NCI-H524 treated with DMSO at 0.1 percent for 48 hours (cell line): ENCODE results near the gene GALNT9.

Source experiments
- DNase-seq: peaks from one replicate; lab custom pipeline; 2025; lab: John Stamatoyannopoulos, UW

The GALNT9 gene

DNA sequence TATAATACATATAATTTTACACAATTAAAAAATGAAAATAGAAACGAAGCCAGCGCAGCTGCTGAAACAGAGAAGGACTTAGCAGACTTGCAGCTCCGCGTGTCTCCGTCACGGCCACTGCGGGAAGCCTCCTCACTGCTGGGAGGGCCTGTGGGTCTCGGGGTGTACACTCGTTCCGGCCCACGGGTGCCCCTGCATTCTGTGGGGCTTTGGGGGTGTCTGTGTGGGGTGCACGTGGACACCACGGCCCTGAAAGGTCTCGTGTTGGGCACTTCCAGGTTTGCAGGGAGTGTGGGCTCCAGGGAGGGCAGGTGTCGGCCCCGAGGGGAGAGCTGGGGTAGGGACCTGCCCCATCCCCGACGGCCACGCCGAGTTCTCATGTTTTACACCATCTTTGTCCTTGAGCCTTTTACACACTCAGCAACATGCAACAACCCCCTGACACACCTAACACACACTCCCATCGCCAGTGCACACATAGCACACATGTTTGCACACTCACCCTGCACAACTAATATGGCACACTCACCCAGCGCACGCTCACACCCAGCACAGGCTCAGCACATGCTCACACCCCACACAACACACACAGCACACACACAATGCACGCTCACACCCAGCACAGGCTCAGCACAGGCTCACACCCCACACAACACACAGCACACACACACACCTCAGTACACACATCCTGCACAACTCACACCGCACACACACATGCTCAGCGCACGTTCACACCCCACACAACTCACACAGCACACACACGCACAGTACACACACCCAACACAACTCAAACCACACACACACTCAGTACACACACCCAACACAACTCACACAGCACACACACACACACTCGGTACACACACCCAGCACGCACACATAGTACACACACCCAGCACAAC is 148.5 kb downstream of the GALNT9 start:
- DNase-seq: no peak

- no peak for DNase-seq
Observed at GRCh38 chr12:132179431-132180362, 149.7 kb downstream of the GALNT9 start.

- DNase-seq: no peak
Observed at GRCh38 chr12:132178801-132179401, 150.5 kb downstream of the GALNT9 start.

GRCh38 chr12:132178316-132178715 is 151.1 kb downstream of the GALNT9 start:
- no peak for DNase-seq

DNA sequence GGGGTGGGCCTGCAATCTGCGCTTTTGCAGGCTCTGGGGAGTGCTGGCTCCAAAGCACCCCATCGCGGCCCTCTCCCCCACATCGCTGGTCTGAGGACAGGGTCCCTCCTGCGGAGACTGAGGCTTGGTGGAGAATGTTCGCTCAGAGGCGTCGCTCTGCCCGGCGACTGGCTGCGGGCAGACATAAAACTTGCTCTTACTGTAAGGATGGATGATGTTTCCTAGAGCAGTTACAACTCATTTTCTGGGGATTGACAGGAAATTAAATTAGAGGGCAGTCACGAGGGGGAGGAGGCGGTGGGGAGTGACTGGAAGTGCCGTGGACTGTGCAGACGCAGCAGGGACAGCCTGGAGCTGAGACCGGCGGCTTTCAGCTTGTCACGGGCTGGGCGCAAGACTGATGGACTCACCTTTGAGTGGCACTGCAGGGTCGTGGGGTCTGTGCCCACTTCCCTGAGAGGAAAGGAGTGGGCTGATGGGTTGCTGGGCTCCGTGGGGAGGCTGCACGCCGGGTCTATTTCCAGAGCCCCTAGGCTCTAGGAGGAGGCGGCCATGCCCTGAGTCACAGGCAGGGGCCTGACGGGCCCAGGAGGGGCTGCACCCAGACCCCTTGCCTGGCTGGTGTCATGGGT is 152.4 kb downstream of the GALNT9 start:
- no peak for DNase-seq

DNA sequence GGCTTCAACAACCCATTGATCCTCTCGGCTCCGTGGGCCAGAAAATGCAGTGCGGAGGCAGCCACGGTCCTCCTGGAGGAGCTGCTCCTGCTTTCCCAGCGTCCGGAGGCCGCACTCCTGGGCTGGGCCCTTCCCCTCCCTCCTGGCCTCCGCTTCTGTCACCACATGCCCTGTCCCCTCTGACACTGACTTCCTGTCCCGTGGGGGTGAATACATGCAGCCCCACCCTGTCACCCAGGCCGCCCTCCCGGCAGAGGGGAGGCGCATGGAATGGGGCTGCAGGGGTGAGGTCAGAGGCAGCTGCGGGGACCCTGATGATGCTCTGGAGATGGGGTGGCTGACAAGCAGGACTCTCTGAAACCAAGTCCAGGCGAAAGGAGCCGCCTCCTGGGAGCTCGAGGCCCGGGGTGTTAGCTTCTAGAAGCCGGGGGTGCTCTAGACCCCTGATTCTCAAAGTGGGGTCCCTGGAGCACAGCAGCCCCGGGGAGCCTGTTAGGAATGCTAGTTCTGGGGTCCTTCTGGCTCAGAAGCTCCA is 152.9 kb downstream of the GALNT9 start:
- DNase-seq: no peak

DNA sequence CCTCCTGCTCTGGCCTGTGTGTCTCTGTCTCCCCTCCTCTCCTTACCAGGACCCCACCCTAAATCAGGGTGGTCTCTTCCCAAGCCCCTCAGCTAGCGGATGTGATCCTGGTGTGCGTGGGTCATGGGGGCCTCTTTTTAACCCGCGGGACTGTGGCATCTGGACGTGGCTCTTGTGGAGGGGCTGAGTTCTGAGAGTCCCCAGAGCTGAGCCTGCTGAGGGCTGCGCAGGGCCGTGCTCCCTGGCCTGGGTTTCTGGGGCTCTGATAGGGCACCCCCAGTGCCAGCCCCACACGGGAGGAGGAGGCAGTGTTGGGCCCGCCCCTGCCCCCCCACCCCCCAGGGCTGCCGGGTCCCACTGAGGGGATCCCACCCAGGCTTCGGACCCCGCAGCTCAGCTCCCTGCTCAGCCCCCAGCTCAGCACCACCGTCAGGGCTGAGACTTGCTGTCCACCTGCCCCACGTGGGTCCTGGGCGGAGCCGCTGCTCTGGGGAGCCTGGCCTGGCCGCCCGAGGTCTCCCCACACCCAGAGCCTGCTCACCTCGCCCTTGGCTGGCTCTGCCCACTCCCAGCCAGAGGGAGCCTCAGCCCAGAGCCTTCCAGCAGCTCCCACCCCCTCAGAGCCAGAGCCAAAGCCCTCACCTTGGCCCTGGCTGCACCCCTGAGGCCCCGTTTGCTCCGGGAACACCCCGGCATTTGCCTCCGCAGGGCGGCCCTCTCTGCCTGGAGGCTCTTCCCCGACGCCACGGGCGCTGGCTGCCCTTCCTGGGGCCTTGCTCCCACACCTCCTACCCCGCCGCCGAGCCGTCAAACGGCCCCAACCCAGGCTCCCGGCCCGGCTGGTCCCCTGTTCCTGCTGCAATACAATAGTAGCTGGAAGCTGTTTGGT is 153.6 kb downstream of the GALNT9 start:
- no peak for DNase-seq

DNA sequence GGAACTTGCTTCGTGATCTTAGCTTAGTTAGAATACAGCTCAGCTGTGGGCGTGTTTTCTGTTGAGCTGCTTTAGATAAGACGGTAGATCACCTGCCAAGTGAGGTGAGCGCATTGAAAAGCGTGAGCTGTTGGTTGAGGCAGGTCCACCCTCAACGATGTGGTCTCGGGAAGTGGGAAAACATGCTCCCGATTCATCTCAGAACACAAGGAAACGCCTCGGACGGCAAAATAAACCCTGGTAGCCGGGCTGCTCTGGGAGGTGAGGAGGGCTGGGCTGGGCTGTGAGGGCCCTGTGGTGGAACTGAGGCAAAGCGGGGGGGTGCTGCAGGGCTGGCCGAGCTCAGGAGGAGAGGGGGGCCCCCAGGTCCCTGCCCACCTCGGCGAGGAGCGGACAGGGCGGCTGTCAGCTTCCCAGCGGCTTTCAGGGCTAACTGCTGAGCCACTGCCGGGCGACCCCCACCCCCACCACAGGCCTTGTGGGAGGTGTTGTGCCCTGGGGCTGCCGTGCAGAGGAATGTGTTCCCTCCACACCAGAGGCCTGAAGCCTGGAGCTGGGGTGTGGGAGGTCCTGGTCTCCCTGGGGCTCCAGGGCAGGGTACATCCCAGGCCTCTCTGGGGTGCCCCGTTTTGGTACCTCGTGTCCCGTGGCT is 154.4 kb downstream of the GALNT9 start:
- no peak for DNase-seq

- DNase-seq: no peak
Observed at GRCh38 chr12:132174015-132174838, 155.2 kb downstream of the GALNT9 start.

DNA sequence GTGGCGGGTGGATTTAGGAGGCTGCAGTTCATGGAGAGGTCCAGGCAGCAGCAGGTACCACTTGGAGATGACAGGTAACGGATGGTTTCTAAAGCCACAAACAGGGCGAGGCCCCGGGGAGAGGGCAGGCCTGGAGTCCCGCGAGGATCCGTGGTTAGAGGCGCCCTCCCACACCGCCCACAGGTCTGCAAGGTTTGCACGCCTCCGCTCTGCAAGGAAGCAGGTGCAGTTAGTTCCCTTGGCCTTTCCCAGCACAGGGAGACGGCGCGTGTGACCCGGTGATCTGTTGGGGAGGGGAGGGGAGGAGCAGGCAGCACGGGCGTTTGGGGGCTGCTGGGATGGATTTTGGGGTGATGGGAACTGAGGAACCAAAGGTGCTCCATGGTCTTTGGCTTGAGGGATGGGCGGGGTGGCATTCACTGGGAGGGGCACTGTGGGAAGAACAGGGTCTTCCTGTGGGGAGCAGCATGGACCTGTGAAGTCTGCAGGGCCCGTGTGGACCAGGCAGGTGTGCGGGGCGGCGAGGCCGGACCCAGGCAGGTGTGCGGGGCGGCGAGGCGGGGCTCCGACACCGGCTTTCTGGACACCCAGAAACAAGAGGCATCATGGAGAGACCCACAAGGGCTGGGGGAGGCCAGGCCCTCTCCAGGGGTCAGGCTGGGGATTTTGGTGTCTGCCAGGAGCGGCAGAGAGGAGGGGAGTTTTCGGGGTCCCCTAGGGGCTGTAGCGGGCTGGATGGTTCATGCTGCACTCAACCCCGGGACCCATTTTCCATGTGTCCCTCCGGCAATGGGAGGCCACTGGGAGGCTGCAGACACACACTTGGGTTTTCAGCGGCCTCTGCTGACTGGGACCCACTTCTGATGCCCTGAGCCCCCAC is 156.0 kb downstream of the GALNT9 start:
- DNase-seq: no peak

- no peak for DNase-seq
Observed at GRCh38 chr12:132172619-132173018, 156.8 kb downstream of the GALNT9 start.

DNA sequence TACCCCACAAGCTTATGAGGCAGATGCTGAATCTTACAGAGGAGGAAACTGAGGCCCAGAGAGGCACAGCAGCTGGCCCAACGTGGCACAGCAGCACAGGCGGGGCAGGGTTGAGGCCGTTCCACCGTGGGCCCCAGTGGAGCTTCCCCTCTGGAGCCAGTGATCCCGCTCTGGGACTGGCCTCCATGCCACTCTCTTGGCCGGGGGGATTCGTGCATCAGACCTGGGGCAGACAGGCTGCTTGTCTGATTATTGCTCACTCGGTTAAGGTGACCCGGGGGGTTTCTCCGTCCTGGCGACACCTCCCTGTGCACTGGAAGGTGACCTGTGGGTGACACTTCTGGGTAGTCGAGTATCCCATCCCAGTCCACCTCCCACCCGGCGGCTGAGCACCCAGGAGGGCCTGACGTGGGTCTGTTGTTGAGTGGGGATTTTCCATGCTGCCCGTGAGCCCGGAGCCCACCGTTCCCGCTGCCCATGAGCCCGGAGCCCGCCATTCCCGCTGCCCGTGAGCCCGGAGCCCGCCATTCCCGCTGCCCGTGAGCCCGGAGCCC is 157.3 kb downstream of the GALNT9 start:
- DNase-seq: no peak

DNA sequence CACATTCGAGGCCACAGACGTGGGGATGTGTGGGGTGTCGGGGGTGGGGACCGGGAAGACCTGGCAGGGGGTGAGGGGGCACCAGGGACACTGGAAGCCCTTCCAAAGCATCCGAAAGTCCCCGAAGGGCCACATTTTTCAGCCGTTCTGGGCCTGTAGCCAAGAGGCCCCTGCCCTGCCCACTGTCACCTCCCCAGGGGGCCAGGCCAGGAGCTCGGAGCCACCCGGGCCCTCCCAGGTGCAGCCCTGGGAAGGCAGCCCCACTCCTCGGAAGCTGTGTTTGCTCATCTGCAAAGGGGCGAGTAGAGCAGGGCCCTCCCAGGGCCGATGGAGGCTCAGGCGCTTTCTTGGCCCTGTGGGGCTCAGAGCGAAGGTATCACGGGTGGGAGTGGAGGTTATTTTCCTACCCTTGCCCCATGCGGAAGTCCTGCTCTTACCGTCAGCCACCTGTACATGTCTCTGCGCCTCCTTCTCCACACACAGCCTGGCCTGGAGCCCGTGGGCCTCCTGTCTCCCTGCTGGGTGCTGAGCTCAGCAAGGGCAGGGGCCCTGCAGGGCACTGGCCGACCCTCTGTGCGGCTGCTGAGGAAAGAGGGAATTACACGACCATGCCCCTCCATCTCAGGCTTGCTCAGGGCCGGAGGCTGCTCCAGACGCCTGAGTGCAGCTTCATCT is 158.0 kb downstream of the GALNT9 start:
- DNase-seq: no peak

- DNase-seq: no peak
Observed at GRCh38 chr12:132170637-132171292, 158.6 kb downstream of the GALNT9 start.

DNA sequence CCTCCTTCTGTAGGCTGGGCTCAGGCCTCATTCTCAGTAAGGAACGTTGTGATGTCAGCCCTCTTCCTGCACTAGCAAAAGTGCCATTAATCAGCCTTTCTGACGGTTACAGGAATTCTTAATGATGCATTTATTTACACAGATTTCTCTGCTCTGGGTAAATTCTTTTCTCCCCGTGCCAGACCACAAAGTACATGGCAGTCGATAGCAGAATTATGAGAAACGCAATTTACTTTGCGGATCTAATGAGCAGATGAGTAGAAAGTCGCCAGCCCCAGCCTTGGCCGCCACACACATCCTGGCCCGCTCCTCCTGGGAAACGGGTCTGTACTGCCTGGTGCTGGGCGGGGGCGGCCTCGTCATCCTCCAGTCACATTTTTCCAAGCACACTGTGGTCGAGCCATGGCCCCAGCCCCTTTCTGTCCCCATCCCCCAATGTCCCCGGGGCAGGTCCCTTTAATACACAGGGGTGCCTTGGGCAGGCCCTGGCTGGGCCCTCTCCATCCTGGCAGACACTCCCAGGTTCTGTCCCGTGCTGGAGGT is 159.2 kb downstream of the GALNT9 start:
- no peak for DNase-seq

DNA sequence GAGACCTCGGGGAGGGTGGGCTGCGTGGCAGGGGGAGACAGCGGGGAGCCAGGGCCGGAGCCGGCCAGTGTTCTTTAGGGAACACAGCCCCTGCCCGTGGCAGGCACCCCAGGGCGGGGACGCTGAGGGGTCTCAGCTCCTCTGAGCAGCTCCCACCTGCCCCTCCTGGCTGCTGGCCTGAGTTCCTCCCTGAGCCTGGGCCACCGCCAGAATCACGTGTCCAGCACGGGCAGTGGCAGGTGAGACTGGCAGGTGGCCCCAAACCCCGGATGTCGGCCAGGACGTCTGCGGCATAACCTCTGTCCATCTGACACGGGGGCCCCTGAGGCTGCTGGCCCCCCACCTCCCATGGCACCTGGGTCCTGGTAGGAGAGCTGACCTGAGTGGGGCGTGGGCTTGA is 160.0 kb downstream of the GALNT9 start:
- no peak for DNase-seq
